ENCODE measurements around the gene PIGU.

The PIGU gene

GRCh38 chr20:34553366-34553867, 123.5 kb downstream of the PIGU start:
- Histone ChIP-seq H2BK5ac (ENCODE audit: low read depth, low read length, poor library complexity, severe bottlenecking) (no peak overlapping the region), H3K36me3 (ENCODE audit: control insufficient read depth in 1 of 2, insufficient read depth in 2 of 2, low read depth in 1 of 2, low read length in 2 of 2) (no peaks in the 10 kb centered on the region), H3K79me1 (replicated peaks; ENCODE audit: low read length, poor library complexity, severe bottlenecking) (no peaks in the 10 kb centered on the region), H3K27ac (ENCODE audit: low read length, poor library complexity, severe bottlenecking) (no peak overlapping the region), H2BK15ac (ENCODE audit: low read depth, poor library complexity, severe bottlenecking) (no peak overlapping the region), H3K4me2 (ENCODE audit: low read length, poor library complexity, severe bottlenecking) (no peak overlapping the region), H3K18ac (ENCODE audit: low read depth in 1 of 2, low read length in 2 of 2) (no peak overlapping the region), H3K9me3 (ENCODE audit: control insufficient read depth, low read length) (no peaks in the 10 kb centered on the region), H4K91ac (ENCODE audit: low read length) (no peak overlapping the region), H3K9ac (ENCODE audit: low read length) (no peak overlapping the region), H3K4me3 (ENCODE audit: insufficient read depth in 1 of 2, low read depth in 1 of 2, low read length in 2 of 2) (no peak overlapping the region), H3K23ac (ENCODE audit: low read length in 2 of 2) (no peak overlapping the region), H3K14ac (ENCODE audit: low read length in 2 of 2) (no peak overlapping the region), H3K27me3 (ENCODE audit: control insufficient read depth in 1 of 2, insufficient read depth in 1 of 2, low read length in 2 of 2) (no peaks in the 10 kb centered on the region), H2BK12ac (ENCODE audit: low read length in 2 of 2) (no peak overlapping the region), H4K8ac (ENCODE audit: low read length) (no peak overlapping the region), H3K4ac (ENCODE audit: low read depth in 1 of 2, low read length in 2 of 2) (no peak overlapping the region), H2AK5ac (ENCODE audit: low read length, severe bottlenecking) (no peak overlapping the region), H2AFZ (ENCODE audit: low read depth, low read length) (no peak overlapping the region), H2BK120ac (ENCODE audit: low read depth, low read length) (no peak overlapping the region), H3K4me1 (ENCODE audit: control insufficient read depth, insufficient read depth, low read depth, low read length) (peaks cover 10% of the 10 kb centered on the region)
- no peak for DNase-seq
- 63% methylated on average over 3 of the region's 4 CpGs for WGBS

GRCh38 chr20:34552569-34552968, 124.3 kb downstream of the PIGU start:
- Histone ChIP-seq H3K23ac (ENCODE audit: low read length in 2 of 2) (no peak overlapping the region), H2BK15ac (ENCODE audit: low read depth, poor library complexity, severe bottlenecking) (no peak overlapping the region), H2BK12ac (ENCODE audit: low read length in 2 of 2) (no peak overlapping the region), H3K9ac (ENCODE audit: low read length) (no peak overlapping the region), H2AK5ac (ENCODE audit: low read length, severe bottlenecking) (no peak overlapping the region), H3K4ac (ENCODE audit: low read depth in 1 of 2, low read length in 2 of 2) (no peak overlapping the region), H3K4me1 (ENCODE audit: control insufficient read depth, insufficient read depth, low read depth, low read length) (peaks cover 7% of the 10 kb centered on the region), H3K14ac (ENCODE audit: low read length in 2 of 2) (no peak overlapping the region), H3K4me3 (ENCODE audit: insufficient read depth in 1 of 2, low read depth in 1 of 2, low read length in 2 of 2) (no peak overlapping the region), H3K79me1 (replicated peaks; ENCODE audit: low read length, poor library complexity, severe bottlenecking) (no peaks in the 10 kb centered on the region), H2BK5ac (ENCODE audit: low read depth, low read length, poor library complexity, severe bottlenecking) (no peak overlapping the region), H4K91ac (ENCODE audit: low read length) (no peak overlapping the region), H3K9me3 (ENCODE audit: control insufficient read depth, low read length) (no peaks in the 10 kb centered on the region), H2BK120ac (ENCODE audit: low read depth, low read length) (no peak overlapping the region), H3K4me2 (ENCODE audit: low read length, poor library complexity, severe bottlenecking) (no peak overlapping the region), H4K8ac (ENCODE audit: low read length) (no peak overlapping the region), H3K18ac (ENCODE audit: low read depth in 1 of 2, low read length in 2 of 2) (peak overlapping the region in 1 of 2 experiments; percentile 40), H3K27ac (ENCODE audit: low read length, poor library complexity, severe bottlenecking) (no peak overlapping the region), H3K36me3 (ENCODE audit: control insufficient read depth in 1 of 2, insufficient read depth in 2 of 2, low read depth in 1 of 2, low read length in 2 of 2) (no peaks in the 10 kb centered on the region), H3K27me3 (ENCODE audit: control insufficient read depth in 1 of 2, insufficient read depth in 1 of 2, low read length in 2 of 2) (no peaks in the 10 kb centered on the region), H2AFZ (ENCODE audit: low read depth, low read length) (no peak overlapping the region)
- DNase-seq = no peak
- WGBS = 98% methylated on average over 6 of the region's 6 CpGs

GRCh38 chr20:34549929-34550305, 127.0 kb downstream of the PIGU start:
- no peak for DNase-seq
- WGBS = 91% methylated on average over 11 of the region's 13 CpGs
- no peaks in the 10 kb centered on the region for H3K79me1 ChIP-seq (replicated peaks; ENCODE audit: low read length, poor library complexity, severe bottlenecking)
- no peak overlapping the region for H3K27ac ChIP-seq (ENCODE audit: low read length, poor library complexity, severe bottlenecking)
- no peak overlapping the region for H2AK5ac ChIP-seq (ENCODE audit: low read length, severe bottlenecking)
- H4K91ac ChIP-seq (ENCODE audit: low read length) = no peak overlapping the region
- H2BK12ac ChIP-seq (ENCODE audit: low read length in 2 of 2) = no peak overlapping the region
- H2AFZ ChIP-seq (ENCODE audit: low read depth, low read length) = no peak overlapping the region
- H2BK5ac ChIP-seq (ENCODE audit: low read depth, low read length, poor library complexity, severe bottlenecking) = no peak overlapping the region
- H3K4ac ChIP-seq (ENCODE audit: low read depth in 1 of 2, low read length in 2 of 2) = no peak overlapping the region
- no peak overlapping the region for H3K4me3 ChIP-seq (ENCODE audit: insufficient read depth in 1 of 2, low read depth in 1 of 2, low read length in 2 of 2)
- H2BK120ac ChIP-seq (ENCODE audit: low read depth, low read length) = no peak overlapping the region
- H3K9ac ChIP-seq (ENCODE audit: low read length) = no peak overlapping the region
- H3K4me2 ChIP-seq (ENCODE audit: low read length, poor library complexity, severe bottlenecking) = no peak overlapping the region
- peaks cover 7% of the 10 kb centered on the region for H3K4me1 ChIP-seq (ENCODE audit: control insufficient read depth, insufficient read depth, low read depth, low read length)
- H2BK15ac ChIP-seq (ENCODE audit: low read depth, poor library complexity, severe bottlenecking) = no peak overlapping the region
- no peaks in the 10 kb centered on the region for H3K9me3 ChIP-seq (ENCODE audit: control insufficient read depth, low read length)
- no peak overlapping the region for H4K8ac ChIP-seq (ENCODE audit: low read length)
- H3K23ac ChIP-seq (ENCODE audit: low read length in 2 of 2) = no peak overlapping the region
- no peak overlapping the region for H3K14ac ChIP-seq (ENCODE audit: low read length in 2 of 2)
- no peak overlapping the region for H3K18ac ChIP-seq (ENCODE audit: low read depth in 1 of 2, low read length in 2 of 2)
- H3K36me3 ChIP-seq (ENCODE audit: control insufficient read depth in 1 of 2, insufficient read depth in 2 of 2, low read depth in 1 of 2, low read length in 2 of 2) = no peaks in the 10 kb centered on the region
- no peaks in the 10 kb centered on the region for H3K27me3 ChIP-seq (ENCODE audit: control insufficient read depth in 1 of 2, insufficient read depth in 1 of 2, low read length in 2 of 2)

GRCh38 chr20:34549291-34549928, 127.5 kb downstream of the PIGU start:
- H3K4me3 ChIP-seq (ENCODE audit: insufficient read depth in 1 of 2, low read depth in 1 of 2, low read length in 2 of 2) = no peak overlapping the region
- peak; percentile 32 for DNase-seq
- no peak overlapping the region for H2AK5ac ChIP-seq (ENCODE audit: low read length, severe bottlenecking)
- H3K27ac ChIP-seq (ENCODE audit: low read length, poor library complexity, severe bottlenecking) = no peak overlapping the region
- H2BK5ac ChIP-seq (ENCODE audit: low read depth, low read length, poor library complexity, severe bottlenecking) = no peak overlapping the region
- no peaks in the 10 kb centered on the region for H3K36me3 ChIP-seq (ENCODE audit: control insufficient read depth in 1 of 2, insufficient read depth in 2 of 2, low read depth in 1 of 2, low read length in 2 of 2)
- H4K8ac ChIP-seq (ENCODE audit: low read length) = no peak overlapping the region
- WGBS = 64% methylated on average over 20 of the region's 20 CpGs
- no peak overlapping the region for H2AFZ ChIP-seq (ENCODE audit: low read depth, low read length)
- no peak overlapping the region for H3K14ac ChIP-seq (ENCODE audit: low read length in 2 of 2)
- H4K91ac ChIP-seq (ENCODE audit: low read length) = no peak overlapping the region
- no peak overlapping the region for H3K4me2 ChIP-seq (ENCODE audit: low read length, poor library complexity, severe bottlenecking)
- H3K18ac ChIP-seq (ENCODE audit: low read depth in 1 of 2, low read length in 2 of 2) = no peak overlapping the region
- H3K23ac ChIP-seq (ENCODE audit: low read length in 2 of 2) = no peak overlapping the region
- no peak overlapping the region for H2BK15ac ChIP-seq (ENCODE audit: low read depth, poor library complexity, severe bottlenecking)
- no peak overlapping the region for H3K9ac ChIP-seq (ENCODE audit: low read length)
- no peaks in the 10 kb centered on the region for H3K27me3 ChIP-seq (ENCODE audit: control insufficient read depth in 1 of 2, insufficient read depth in 1 of 2, low read length in 2 of 2)
- H2BK12ac ChIP-seq (ENCODE audit: low read length in 2 of 2) = no peak overlapping the region
- no peak overlapping the region for H3K4ac ChIP-seq (ENCODE audit: low read depth in 1 of 2, low read length in 2 of 2)
- peaks cover 9% of the 10 kb centered on the region for H3K4me1 ChIP-seq (ENCODE audit: control insufficient read depth, insufficient read depth, low read depth, low read length)
- no peak overlapping the region for H2BK120ac ChIP-seq (ENCODE audit: low read depth, low read length)
- no peaks in the 10 kb centered on the region for H3K9me3 ChIP-seq (ENCODE audit: control insufficient read depth, low read length)
- H3K79me1 ChIP-seq (replicated peaks; ENCODE audit: low read length, poor library complexity, severe bottlenecking) = no peaks in the 10 kb centered on the region
